HFFc6 (cell line): ENCODE results near the gene NEO1. TPM values are rescaled to one million over a fixed set of nuclear protein-coding genes. Genes with fewer than 3 reads are reported as not detected.

Experiments
- DNase-seq: peaks from one replicate; pipeline ENCODE4 v3.0.0-alpha.2; 2018
- H3K27ac Mint-ChIP-seq: 2 replicates; pipeline ENCODE4 v1.8.0; 2020; ENCODE audit warnings: mild to moderate bottlenecking, mixed read lengths
- H3K27me3 Mint-ChIP-seq: 2 replicates; pipeline ENCODE4 v1.8.0; 2021; ENCODE audit warnings: mild to moderate bottlenecking, moderate library complexity, mixed read lengths; ENCODE audit not compliant: insufficient read depth
- H3K36me3 Mint-ChIP-seq: 2 replicates; pipeline ENCODE4 v1.8.0; 2021; ENCODE audit warnings: low read depth, mixed read lengths
- H3K4me1 Mint-ChIP-seq: 2 replicates; pipeline ENCODE4 v1.8.0; 2020; ENCODE audit warnings: low read depth, mixed read lengths
- H3K4me3 Mint-ChIP-seq: 2 replicates; pipeline ENCODE4 v1.8.0; 2020; ENCODE audit warnings: mild to moderate bottlenecking, moderate library complexity, mixed read lengths
- H3K9me3 Mint-ChIP-seq: 2 replicates; pipeline ENCODE4 v1.8.0; 2020; ENCODE audit warnings: mild to moderate bottlenecking, mixed read lengths
- CTCF ChIP-seq: fragments of 200-600 bp; sonication (generic); IDR thresholded peaks from 2 replicates; pipeline ENCODE4 v1.5.0; 2021; ENCODE audit warnings: antibody characterized with exemption, mild to moderate bottlenecking
- total RNA-seq, 6 experiments: library from RNA; stranded (reverse); fragmentation: NEBNext Ultra II Directional; extraction: Animal tissue kit (Norgen Biotek cat#: 25700); gene quantifications; 2 replicates in 1 of 6; 3 replicates in 5 of 6; pipeline ENCODE4 v1.2.3, GENCODE V29; 2021

Gene NEO1
- total RNA-seq, 6 experiments from 2014 or later, result 6.4 to 20.3 (median 16.3) TPM

- no peak for DNase-seq
- Mint-ChIP-seq H3K36me3 (no peaks in the 10 kb centered on the region), H3K27ac (no peak overlapping the region)
Measured at GRCh38 chr15:73227433-73228056, 175.3 kb downstream of the NEO1 start.

DNA sequence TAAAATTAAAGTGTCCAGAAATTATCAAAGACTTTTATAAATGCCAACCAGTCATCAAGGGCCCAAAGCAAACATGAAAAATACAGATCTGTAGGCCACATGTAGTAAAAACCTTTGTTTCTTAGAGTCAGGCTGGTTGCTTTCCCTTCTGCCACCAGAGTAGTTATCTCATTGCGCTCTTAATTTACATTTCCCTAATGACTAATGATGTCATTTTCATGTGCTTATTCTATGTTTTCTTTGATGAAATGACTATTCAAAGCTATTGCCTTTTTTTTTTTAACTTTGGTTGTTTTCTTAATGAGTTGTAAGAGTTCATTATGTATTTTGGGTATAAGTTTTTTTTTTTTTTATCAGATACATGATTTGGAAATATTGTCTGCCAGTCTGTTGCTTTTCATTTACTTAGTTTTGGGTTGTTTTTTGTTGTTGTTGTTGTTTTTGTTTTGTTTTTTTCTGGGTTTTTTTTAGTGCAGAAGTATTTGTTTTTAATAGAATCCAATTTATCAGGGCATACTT, 175.9 kb downstream of the NEO1 start:
- Mint-ChIP-seq H3K9me3 (no peaks in the 10 kb centered on the region), H3K27me3 (peaks cover 3% of the 10 kb centered on the region), H3K4me1 (peaks cover 14% of the 10 kb centered on the region), H3K36me3 (no peaks in the 10 kb centered on the region), H3K27ac (no peak overlapping the region), H3K4me3 (no peak overlapping the region)
- TF ChIP-seq CTCF, result no peak
- no peak for DNase-seq

More at GRCh38 chr15:73227433-73228056, 175.3 kb downstream of the NEO1 start:
- Mint-ChIP-seq H3K27me3 (peaks cover 3% of the 10 kb centered on the region), H3K4me3 (no peak overlapping the region), H3K4me1 (peaks cover 11% of the 10 kb centered on the region), H3K9me3 (no peaks in the 10 kb centered on the region; the same call in 1 of the 2 replicates)
- no peak for TF ChIP-seq CTCF

GRCh38 chr15:73231661-73232419, 179.6 kb downstream of the NEO1 start:
- Mint-ChIP-seq H3K27ac (peak overlapping the region; percentile 46; the same call in 1 of the 2 replicates), H3K4me3 (no peak overlapping the region), H3K36me3 (no peaks in the 10 kb centered on the region), H3K27me3 (peaks cover 3% of the 10 kb centered on the region), H3K9me3 (no peaks in the 10 kb centered on the region), H3K4me1 (peaks cover 21% of the 10 kb centered on the region)
- no peak for TF ChIP-seq CTCF
- DNase-seq, result no peak

- no peaks in the 10 kb centered on the region for H3K36me3 Mint-ChIP-seq
- peaks cover 21% of the 10 kb centered on the region for H3K4me1 Mint-ChIP-seq
- no peaks in the 10 kb centered on the region for H3K9me3 Mint-ChIP-seq
- TF ChIP-seq CTCF, result no peak
- no peak overlapping the region for H3K4me3 Mint-ChIP-seq
- DNase-seq, result no peak
- no peak overlapping the region for H3K27ac Mint-ChIP-seq
- peaks cover 3% of the 10 kb centered on the region for H3K27me3 Mint-ChIP-seq
Measured at GRCh38 chr15:73232776-73233175, 180.5 kb downstream of the NEO1 start.

DNA sequence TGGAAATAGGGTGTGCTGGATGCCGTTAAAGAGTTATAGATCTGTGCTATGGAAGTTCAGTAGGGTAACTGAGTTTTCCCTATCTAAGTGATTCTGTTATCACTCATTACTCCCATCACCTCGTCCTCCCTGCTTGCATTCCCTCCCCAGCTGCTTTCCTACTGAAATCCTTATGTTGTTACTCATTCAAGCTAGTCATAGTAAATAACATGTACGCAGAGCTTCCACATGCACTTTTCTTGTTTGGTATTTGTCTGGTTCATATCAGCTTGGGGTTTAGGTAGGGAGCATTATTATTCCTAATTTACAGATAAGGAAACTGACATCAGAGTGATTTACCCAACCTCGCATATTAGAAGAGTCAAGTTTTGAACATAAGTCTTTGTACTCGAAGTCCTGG, 181.4 kb downstream of the NEO1 start:
- no peak for DNase-seq
- no peak overlapping the region for H3K4me3 Mint-ChIP-seq
- H3K9me3 Mint-ChIP-seq, result no peaks in the 10 kb centered on the region
- no peak for TF ChIP-seq CTCF
- no peaks in the 10 kb centered on the region for H3K36me3 Mint-ChIP-seq
- H3K27me3 Mint-ChIP-seq, result peaks cover 3% of the 10 kb centered on the region
- H3K27ac Mint-ChIP-seq, result no peak overlapping the region
- peaks cover 21% of the 10 kb centered on the region for H3K4me1 Mint-ChIP-seq
